GM12878 (cell line): Measurements from ENCODE around the gene AEBP1. TPM values are rescaled to one million over a fixed set of nuclear protein-coding genes. Genes with fewer than 3 reads are reported as not detected.
"Not testable (repeated sequence)": the region's sequence is repeated elsewhere in the genome, so short reads cannot be mapped to it uniquely, and the experiment has no call there.

Source experiments
- ATAC-seq: fragments of 200-7000 bp; cut with Tn5 transposase; 3 replicates; pipeline ENCODE4 v1.9.1; 2020; ENCODE audit warnings: mild to moderate bottlenecking, moderate library complexity
- BruUV-seq: library from RNA; stranded (reverse); fragments of 400-500 nt; replicated peaks from 2 replicates; lab custom pipeline; 2021; lab: Mats Ljungman, UMichigan
- CTCF ChIA-PET: fragments of 300-600 bp; sonication (Branson Sonifier 250); formaldehyde crosslinking; extraction: SDS; loops from one replicate; lab custom pipeline; 2021; ENCODE audit warnings: inconsistent platforms; lab: Yijun Ruan, JAX
- POLR2A ChIA-PET: fragments of 350-600 bp; formaldehyde crosslinking; extraction: SDS; loops from one replicate; lab custom pipeline; 2021; ENCODE audit warnings: inconsistent platforms; lab: Charles Lee
- RAD21 ChIA-PET: fragments of 300-600 bp; sonication (Branson Sonifier 250); formaldehyde crosslinking; loops from one replicate; lab custom pipeline; 2023; ENCODE audit warnings: antibody characterized with exemption; ENCODE audit not compliant: unreplicated experiment; lab: Charles Lee
- SMC1A ChIA-PET: fragments of 300-600 bp; sonication (Branson Sonifier 250); formaldehyde crosslinking; loops from one replicate; lab custom pipeline; 2023; ENCODE audit not compliant: unreplicated experiment, uncharacterized antibody; lab: Charles Lee
- DNase-seq: peaks from one replicate; pipeline ENCODE4 v3.0.0-alpha.2; 2011; ENCODE audit warnings: low read depth, low spot score
- FAIRE-seq: peaks from 3 replicates; lab custom pipeline; 2011; peaks lifted over from hg19 to GRCh38; lab: Jason Lieb, UNC
- H2AFZ ChIP-seq: 2 replicates; pipeline ENCODE4 v1.6.0; 2011; ENCODE audit warnings: low read depth, low read length, control low read depth; ENCODE audit not compliant: control insufficient read depth
- H3K27ac ChIP-seq: 2 replicates; pipeline ENCODE4 v1.5.1; 2011; ENCODE audit warnings: control low read depth; ENCODE audit not compliant: control insufficient read depth, insufficient read depth
- H3K27me3 ChIP-seq, 2 experiments: replicated peaks in 1 of 2; 2 replicates each; pipeline versions ENCODE4 v1.6.0 to v1.6.1; 2011; ENCODE audit warnings: low read length in 1 of 2; ENCODE audit not compliant: control insufficient read depth in 2 of 2, insufficient read depth in 2 of 2
- H3K36me3 ChIP-seq, 2 experiments: 2 replicates each; pipeline ENCODE4 v1.5.1; 2011; ENCODE audit warnings: low read length in 1 of 2; ENCODE audit not compliant: control insufficient read depth in 2 of 2, insufficient read depth in 2 of 2
- H3K4me1 ChIP-seq: 2 replicates; pipeline ENCODE4 v1.6.1; 2011; ENCODE audit warnings: mild to moderate bottlenecking, low read length, moderate library complexity, mixed read lengths; ENCODE audit not compliant: control insufficient read depth, insufficient read depth
- H3K4me2 ChIP-seq: 2 replicates; pipeline ENCODE4 v1.6.0; 2011; ENCODE audit warnings: control low read depth; ENCODE audit not compliant: control insufficient read depth, insufficient read depth
- H3K4me3 ChIP-seq: fragments of 200-600 bp; sonication (generic); 2 replicates; pipeline ENCODE4 v1.5.1; 2016
- H3K79me2 ChIP-seq: 2 replicates; pipeline ENCODE4 v1.6.0; 2011; ENCODE audit warnings: low read length; ENCODE audit not compliant: control insufficient read depth, insufficient read depth
- H3K9ac ChIP-seq: 2 replicates; pipeline ENCODE4 v1.8.0; 2011; ENCODE audit warnings: low read length, control low read depth, mixed read lengths; ENCODE audit not compliant: control insufficient read depth, insufficient read depth
- H3K9me3 ChIP-seq: replicated peaks from 3 replicates; pipeline ENCODE4 v1.5.1; 2011; ENCODE audit warnings: mild to moderate bottlenecking, low read length; ENCODE audit not compliant: control insufficient read depth, insufficient read depth
- H4K20me1 ChIP-seq: 2 replicates; pipeline ENCODE4 v1.6.0; 2011; ENCODE audit not compliant: control insufficient read depth, insufficient read depth
- CHD4 ChIP-seq: fragments of 200-600 bp; sonication (generic); IDR thresholded peaks from 2 replicates; pipeline ENCODE4 v1.6.1; 2016; ENCODE audit warnings: mild to moderate bottlenecking
- EZH2 ChIP-seq: IDR thresholded peaks from 2 replicates; pipeline ENCODE4 v1.6.1; 2012; ENCODE audit warnings: low read depth, mild to moderate bottlenecking, control low read depth, inconsistent platforms, low read length, borderline replicate concordance; ENCODE audit not compliant: control insufficient read depth
- PAX8 ChIP-seq: fragments of 450-650 bp; IDR thresholded peaks from 2 replicates; pipeline ENCODE4 v1.6.1; 2017; ENCODE audit warnings: mild to moderate bottlenecking, moderate library complexity
- RAD21 ChIP-seq: IDR thresholded peaks from 2 replicates; pipeline ENCODE4 v1.6.1; 2011; ENCODE audit warnings: mild to moderate bottlenecking, low read depth, low read length, moderate library complexity; ENCODE audit not compliant: insufficient read depth
- SIX5 ChIP-seq: IDR thresholded peaks from 2 replicates; pipeline ENCODE4 v1.6.1; 2011; ENCODE audit warnings: mild to moderate bottlenecking, low read depth, low read length, moderate library complexity; ENCODE audit not compliant: severe bottlenecking
- SREBF2 ChIP-seq: IDR thresholded peaks from 2 replicates; pipeline ENCODE4 v1.6.1; 2012; ENCODE audit warnings: mild to moderate bottlenecking, low read length
- ZBED1 ChIP-seq: IDR thresholded peaks from 2 replicates; pipeline ENCODE4 v1.6.1; 2016; ENCODE audit warnings: borderline replicate concordance
- WGBS: methylation state at CpG from one replicate; pipeline ENCODE4 v1.1.6; 2016; ENCODE audit warnings: low lambda C conversion rate; ENCODE audit not compliant: insufficient replicate concordance, insufficient coverage; ENCODE audit errors: missing lambda C conversion rate; 5-methylcytosine and 5-hydroxymethylcytosine counted together
- in situ Hi-C: fragments of 300-500 bp; cut with MboI; formaldehyde crosslinking; loops from 9 replicates; pipeline ENCODE4 v1.14.3; 2018; ENCODE audit warnings: mixed read lengths
- intact Hi-C: fragments of 100-400 bp; cut with micrococcal nuclease; formaldehyde crosslinking; loops from one replicate; pipeline ENCODE4 v1.14.2; 2022; ENCODE audit not compliant: unreplicated experiment
- polyA plus RNA-seq, 11 experiments: library from polyadenylated mRNA; depleted of rRNA in 4 of 11; unstranded in 6 of 11; stranded (reverse) in 5 of 11; fragments of >200 nt; fragmentation: Nextera tagmentation in 4 of 11; fragmentation: Illumina TruSeq in 1 of 11; extraction: Ambion mirVana in 4 of 11; extraction: Trizol in 1 of 11; gene quantifications; 1 replicate in 1 of 11; 2 replicates in 10 of 11; pipeline versions ENCODE4 v1.2.1 to v1.2.3, GENCODE V29; 2011 to 2016; ENCODE audit warnings: inconsistent platforms in 2 of 11, missing spikeins in 2 of 11, low read depth in 1 of 11
- total RNA-seq, 4 experiments: library from RNA; depleted of rRNA in 3 of 4; stranded (reverse); fragments of >200 nt in 3 of 4; fragmentation: Illumina TruSeq in 1 of 4; extraction: Trizol in 1 of 4; gene quantifications; 2 replicates each; pipeline versions ENCODE4 v1.2.1 to v1.2.3, GENCODE V29; 2013 to 2021

The AEBP1 gene
- total and polyA plus RNA-seq, 10 of the 15 experiments (the other 5 are each of a cell fraction or from before 2014, with no cell fraction given) = 0.06 to 0.23 (median 0.11) TPM; not detected in 5

DNA sequence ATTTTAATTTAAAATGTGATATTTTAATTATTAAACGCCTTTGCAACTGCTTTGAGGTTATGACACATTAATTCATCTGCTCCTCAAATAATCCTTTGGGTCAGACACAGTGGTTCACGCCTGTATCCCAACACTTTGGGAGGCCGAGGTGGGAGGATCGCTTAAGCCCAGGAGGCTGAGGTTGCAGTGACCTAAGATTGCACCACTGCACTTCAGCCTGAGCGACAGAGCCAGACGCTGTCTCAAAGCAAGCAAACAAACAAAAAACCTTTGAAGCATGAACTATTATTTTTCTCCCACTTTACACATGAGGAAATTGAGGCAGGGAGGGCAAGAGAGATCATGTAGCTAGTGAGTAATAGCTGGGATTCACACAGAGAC lies 20.7 kb downstream of the AEBP1 start:
- H3K4me2 ChIP-seq = no peak overlapping the region
- no peak for FAIRE-seq
- H3K4me1 ChIP-seq = peaks cover 6% of the 10 kb centered on the region
- in situ Hi-C loops = no loop called here
- SMC1A ChIA-PET = no interaction called here
- H3K27ac ChIP-seq = no peak overlapping the region
- no peak overlapping the region for H3K4me3 ChIP-seq
- H3K9me3 ChIP-seq = no peaks in the 10 kb centered on the region
- H3K79me2 ChIP-seq = peaks cover 16% of the 10 kb centered on the region
- H3K27me3 ChIP-seq = no peaks in the 10 kb centered on the region
- H3K9ac ChIP-seq = no peak overlapping the region
- POLR2A ChIA-PET = no interaction called here
- no peak for TF ChIP-seq CHD4
- TF ChIP-seq RAD21 = no peak
- TF ChIP-seq SREBF2 = no peak
- no peak for TF ChIP-seq PAX8
- TF ChIP-seq EZH2 = no peak
- TF ChIP-seq ZBED1 = no peak
- no peak for TF ChIP-seq SIX5
- TF ChIP-seq, all 136 proteins: peak for 0
- DNase-seq (no peak), ATAC-seq (no peak)
- Histone ChIP-seq H2AFZ (no peak overlapping the region), H3K36me3 (peaks cover 2% of the 10 kb centered on the region in 2 experiments; a peak in 2 of 4 replicates), H4K20me1 (no peaks in the 10 kb centered on the region)
- intact Hi-C loops = no loop called here
- ChIA-PET CTCF (interaction anchor here (0.9 kb wide), 1 partner anchor 28 kb away, joined by 3 read pairs; no protein-coding TSS in a partner anchor), RAD21 (interaction anchor here (0.9 to 1.6 kb wide), 2 partner anchors 27 to 43 kb away, joined by 4 to 5 read pairs; no protein-coding TSS in a partner anchor)
- WGBS = 84% methylated on average over 6 of the region's 6 CpGs
- no TSS peak for BruUV-seq

DNA sequence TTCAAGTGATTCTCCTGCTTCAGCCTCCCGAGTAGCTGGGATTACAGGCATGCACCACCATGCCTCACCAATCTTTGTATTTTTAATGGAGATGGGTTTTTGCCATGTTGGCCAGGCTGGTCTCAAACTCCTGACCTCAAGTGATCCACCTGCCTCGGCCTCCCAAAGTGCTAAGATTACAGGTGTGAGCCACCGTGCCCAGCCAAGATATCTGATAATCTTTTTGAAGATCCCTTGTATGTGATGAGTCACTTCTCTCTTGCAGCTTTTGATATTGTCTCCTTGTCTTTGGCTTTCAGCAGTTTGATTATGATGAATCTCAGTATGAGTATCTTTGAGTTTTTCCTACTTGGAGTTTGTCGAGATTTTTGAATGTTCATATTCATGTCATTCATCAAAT lies 22.4 kb downstream of the AEBP1 start:
- SMC1A ChIA-PET = interaction anchor here (1.1 kb wide), 1 partner anchor 34 kb away, joined by 3 read pairs; no protein-coding TSS in a partner anchor
- H3K9me3 ChIP-seq, in situ Hi-C loops, H3K9ac ChIP-seq, H2AFZ ChIP-seq, DNase-seq, FAIRE-seq, H3K27me3 ChIP-seq, ATAC-seq, H4K20me1 ChIP-seq, H3K36me3 ChIP-seq, H3K4me1 ChIP-seq, CTCF ChIA-PET, H3K4me2 ChIP-seq, intact Hi-C loops, POLR2A ChIA-PET, BruUV-seq, H3K4me3 ChIP-seq, H3K27ac ChIP-seq: not testable (repeated sequence)
- WGBS = 52% methylated on average over 4 of the region's 4 CpGs
- peaks cover 16% of the 10 kb centered on the region for H3K79me2 ChIP-seq
- RAD21 ChIA-PET = interaction anchor here (1.2 kb wide), 1 partner anchor 45 kb away, joined by 3 read pairs; no protein-coding TSS in a partner anchor
